ENCODE measurements around the gene ZDHHC1.

ZDHHC1 gene

GRCh38 chr16:67409631-67410030 is 6.6 kb downstream of the ZDHHC1 start:
- DNase-seq (ENCODE audit: low spot score) = no peak

- no peak for DNase-seq (ENCODE audit: low spot score)
Observed at GRCh38 chr16:67407788-67408452, 8.4 kb downstream of the ZDHHC1 start.

GRCh38 chr16:67407176-67407787 is 9.0 kb downstream of the ZDHHC1 start:
- no peak for DNase-seq (ENCODE audit: low spot score)

GRCh38 chr16:67406111-67406971 is 9.9 kb downstream of the ZDHHC1 start:
- DNase-seq (ENCODE audit: low spot score) = no peak

GRCh38 chr16:67405336-67405735 is 10.9 kb downstream of the ZDHHC1 start:
- DNase-seq (ENCODE audit: low spot score) = no peak

GRCh38 chr16:67404740-67405226 is 11.5 kb downstream of the ZDHHC1 start:
- no peak for DNase-seq (ENCODE audit: low spot score)

- no peak for DNase-seq (ENCODE audit: low spot score)
Observed at GRCh38 chr16:67403976-67404555, 12.2 kb downstream of the ZDHHC1 start.

GRCh38 chr16:67400901-67401300 is 15.4 kb downstream of the ZDHHC1 start:
- no peak for DNase-seq (ENCODE audit: low spot score)

GRCh38 chr16:67399749-67400704 is 16.2 kb downstream of the ZDHHC1 start:
- no peak for DNase-seq (ENCODE audit: low spot score)

GRCh38 chr16:67399218-67399733 is 17.0 kb downstream of the ZDHHC1 start:
- no peak for DNase-seq (ENCODE audit: low spot score)

- DNase-seq (ENCODE audit: low spot score) = no peak
Observed at GRCh38 chr16:67398546-67399217, 17.6 kb downstream of the ZDHHC1 start.

- DNase-seq (ENCODE audit: low spot score) = no peak
Observed at GRCh38 chr16:67397812-67398545, 18.3 kb downstream of the ZDHHC1 start.

- no peak for DNase-seq (ENCODE audit: low spot score)
Observed at GRCh38 chr16:67397036-67397801, 19.1 kb downstream of the ZDHHC1 start.

GRCh38 chr16:67396159-67397035 is 19.9 kb downstream of the ZDHHC1 start:
- DNase-seq (ENCODE audit: low spot score) = no peak

- DNase-seq (ENCODE audit: low spot score) = no peak
Observed at GRCh38 chr16:67395458-67396158, 20.7 kb downstream of the ZDHHC1 start.

GRCh38 chr16:67395105-67395457 is 21.2 kb downstream of the ZDHHC1 start:
- DNase-seq (ENCODE audit: low spot score) = no peak
